Measurements from ENCODE around the gene NEK7. TPM values are rescaled to one million over a fixed set of nuclear protein-coding genes. Genes with fewer than 3 reads are reported as not detected.
"Not testable (repeated sequence)": the region's sequence is repeated elsewhere in the genome, so short reads cannot be mapped to it uniquely, and the experiment has no call there.

NEK7 gene
- polyA plus RNA-seq, 12 donors: 30.6 to 60.9 (median 44.6) TPM; not detected in 1

- no peak for DNase-seq
Observed at GRCh38 chr1:198199105-198199504, 42.3 kb downstream of the NEK7 start.

GRCh38 chr1:198201956-198202784 is 45.4 kb downstream of the NEK7 start:
- no peak for DNase-seq

- DNase-seq: no peak
Observed at GRCh38 chr1:198203434-198203833, 46.6 kb downstream of the NEK7 start.

GRCh38 chr1:198205016-198205684 is 48.4 kb downstream of the NEK7 start:
- DNase-seq: peak; percentile 51

- DNase-seq: no peak
Observed at GRCh38 chr1:198206292-198206691, 49.5 kb downstream of the NEK7 start.

GRCh38 chr1:198211696-198212095 is 54.9 kb downstream of the NEK7 start:
- no peak for DNase-seq

GRCh38 chr1:198212126-198212525 is 55.3 kb downstream of the NEK7 start:
- no peak for DNase-seq

- DNase-seq: no peak
Observed at GRCh38 chr1:198212675-198213074, 55.9 kb downstream of the NEK7 start.

- DNase-seq: no peak
Observed at GRCh38 chr1:198214924-198215323, 58.1 kb downstream of the NEK7 start.

GRCh38 chr1:198220428-198220827 is 63.6 kb downstream of the NEK7 start:
- no peak for DNase-seq

GRCh38 chr1:198227010-198227409 is 70.2 kb downstream of the NEK7 start:
- not testable (repeated sequence) for DNase-seq

- DNase-seq: not testable (repeated sequence)
Observed at GRCh38 chr1:198227454-198227853, 70.7 kb downstream of the NEK7 start.

GRCh38 chr1:198228925-198229324 is 72.1 kb downstream of the NEK7 start:
- no peak for DNase-seq

- no peak for DNase-seq
Observed at GRCh38 chr1:198231779-198232178, 75.0 kb downstream of the NEK7 start.

- DNase-seq: no peak
Observed at GRCh38 chr1:198232378-198232777, 75.6 kb downstream of the NEK7 start.

- DNase-seq: no peak
Observed at GRCh38 chr1:198232940-198233675, 76.3 kb downstream of the NEK7 start.

GRCh38 chr1:198234520-198235251 is 77.9 kb downstream of the NEK7 start:
- no peak for DNase-seq

- no peak for DNase-seq
Observed at GRCh38 chr1:198238121-198238520, 81.3 kb downstream of the NEK7 start.

- no peak for DNase-seq
Observed at GRCh38 chr1:198241553-198241952, 84.8 kb downstream of the NEK7 start.

- no peak for DNase-seq
Observed at GRCh38 chr1:198244772-198245171, 88.0 kb downstream of the NEK7 start.

- DNase-seq: no peak
Observed at GRCh38 chr1:198245379-198245778, 88.6 kb downstream of the NEK7 start.

GRCh38 chr1:198246337-198246736 is 89.5 kb downstream of the NEK7 start:
- DNase-seq: no peak

Data from muscle of arm (tissue), 12 donors.